NCI-H748 (cell line): ENCODE data around the gene TNRC6A.
"Not testable (repeated sequence)": the region's sequence is repeated elsewhere in the genome, so short reads cannot be mapped to it uniquely, and the experiment has no call there.

Source experiments
- DNase-seq: peaks from one replicate; lab custom pipeline; 2025; ENCODE audit not compliant: unreplicated experiment; lab: John Stamatoyannopoulos, UW

The TNRC6A gene

GRCh38 chr16:24841291-24841690, 111.8 kb downstream of the TNRC6A start:
- DNase-seq, result no peak

- DNase-seq, result no peak
Observed at GRCh38 chr16:24844101-24845030, 114.9 kb downstream of the TNRC6A start.

GRCh38 chr16:24845031-24845365, 115.5 kb downstream of the TNRC6A start:
- DNase-seq, result not testable (repeated sequence)

GRCh38 chr16:24845726-24846547, 116.5 kb downstream of the TNRC6A start, which contains the start of gene SLC5A11:
Gene SLC5A11 (plus strand): TSS chr16:24845963. CDS start chr16:24858644, 12,681 bp downstream.
- no peak for DNase-seq

- DNase-seq, result no peak
Observed at GRCh38 chr16:24846548-24847357, 117.3 kb downstream of the TNRC6A start.

- no peak for DNase-seq
Observed at GRCh38 chr16:24847358-24847664, 117.9 kb downstream of the TNRC6A start.

GRCh38 chr16:24848065-24848464, 118.6 kb downstream of the TNRC6A start:
- no peak for DNase-seq

GRCh38 chr16:24849641-24850040, 120.2 kb downstream of the TNRC6A start:
- no peak for DNase-seq

GRCh38 chr16:24850289-24850938, 121.0 kb downstream of the TNRC6A start:
- no peak for DNase-seq

GRCh38 chr16:24851700-24852099, 122.2 kb downstream of the TNRC6A start:
- DNase-seq, result no peak

GRCh38 chr16:24852281-24852721, 122.8 kb downstream of the TNRC6A start:
- DNase-seq, result no peak

- no peak for DNase-seq
Observed at GRCh38 chr16:24853169-24853824, 123.8 kb downstream of the TNRC6A start.

- no peak for DNase-seq
Observed at GRCh38 chr16:24853830-24854229, 124.4 kb downstream of the TNRC6A start.

- DNase-seq, result no peak
Observed at GRCh38 chr16:24854607-24855171, 125.2 kb downstream of the TNRC6A start.

GRCh38 chr16:24855678-24856077, 126.2 kb downstream of the TNRC6A start:
- DNase-seq, result no peak

- DNase-seq, result not testable (repeated sequence)
Observed at GRCh38 chr16:24856871-24857270, 127.4 kb downstream of the TNRC6A start.

GRCh38 chr16:24858219-24859041, 129.0 kb downstream of the TNRC6A start:
- DNase-seq, result no peak

GRCh38 chr16:24861461-24861860, 132.0 kb downstream of the TNRC6A start:
- no peak for DNase-seq
